IMR-90 (cell line): ENCODE measurements around the gene CAPS. TPM values are rescaled to one million over a fixed set of nuclear protein-coding genes. Genes with fewer than 3 reads are reported as not detected.

ENCODE experiments used
- ATAC-seq: fragments of 200-7000 bp; cut with Tn5 transposase; 2 replicates; pipeline ENCODE4 v1.9.1; 2020; ENCODE audit warnings: low read depth, mild to moderate bottlenecking, moderate library complexity
- BruUV-seq: library from RNA; stranded (reverse); fragments of 400-500 nt; replicated peaks from 2 replicates; lab custom pipeline; 2021; lab: Mats Ljungman, UMichigan
- CTCF ChIA-PET: fragments of 300-600 bp; formaldehyde crosslinking; extraction: SDS; loops from one replicate; lab custom pipeline; 2021; ENCODE audit warnings: antibody characterized with exemption; lab: Yijun Ruan, JAX
- POLR2A ChIA-PET: fragments of 300-600 bp; sonication (Branson Sonifier 250); formaldehyde crosslinking; loops from one replicate; lab custom pipeline; 2022; ENCODE audit warnings: antibody characterized with exemption; ENCODE audit not compliant: unreplicated experiment; lab: Charles Lee
- DNase-seq: peaks from one replicate; pipeline ENCODE4 v3.0.0; 2013
- H2AFZ ChIP-seq: replicated peaks from 2 replicates; pipeline ENCODE3; 2013; ENCODE audit warnings: low read length, mild to moderate bottlenecking; ENCODE audit not compliant: poor library complexity
- H2AK5ac ChIP-seq: 2 replicates; pipeline ENCODE4 v1.6.1; 2013; ENCODE audit warnings: low read depth, low read length, inconsistent platforms
- H2AK9ac ChIP-seq: replicated peaks from 2 replicates; pipeline ENCODE3; 2013; ENCODE audit warnings: mild to moderate bottlenecking, low read depth, low read length, moderate library complexity; ENCODE audit not compliant: poor library complexity
- H2BK120ac ChIP-seq: 2 replicates; pipeline ENCODE4 v1.6.1; 2013; ENCODE audit warnings: low read depth, low read length, inconsistent platforms
- H2BK15ac ChIP-seq: 3 replicates; pipeline ENCODE4 v1.6.1; 2013; ENCODE audit warnings: low read depth, low read length, inconsistent platforms
- H2BK20ac ChIP-seq: 2 replicates; pipeline ENCODE4 v1.6.1; 2013; ENCODE audit warnings: low read depth, mild to moderate bottlenecking, inconsistent platforms, low read length, moderate library complexity
- H2BK5ac ChIP-seq: 2 replicates; pipeline ENCODE4 v1.6.1; 2013; ENCODE audit warnings: mild to moderate bottlenecking, low read depth, low read length, inconsistent platforms; ENCODE audit not compliant: poor library complexity, severe bottlenecking
- H3K14ac ChIP-seq: replicated peaks from 2 replicates; pipeline ENCODE4 v1.6.1; 2013; ENCODE audit warnings: low read depth, low read length, inconsistent platforms
- H3K18ac ChIP-seq: 2 replicates; pipeline ENCODE4 v1.6.1; 2013; ENCODE audit warnings: low read depth, low read length, control low read depth
- H3K23ac ChIP-seq: 2 replicates; pipeline ENCODE4 v1.6.1; 2013; ENCODE audit warnings: low read depth, low read length, inconsistent platforms
- H3K27ac ChIP-seq: 2 replicates; pipeline ENCODE4 v1.5.1; 2013; ENCODE audit warnings: mild to moderate bottlenecking, control low read depth, low read length; ENCODE audit not compliant: insufficient read depth
- H3K27me3 ChIP-seq: 2 replicates; pipeline ENCODE4 v1.6.1; 2013; ENCODE audit warnings: low read length; ENCODE audit not compliant: control insufficient read depth, insufficient read depth
- H3K36me3 ChIP-seq: 2 replicates; pipeline ENCODE4 v1.6.1; 2013; ENCODE audit warnings: low read length, mixed read lengths; ENCODE audit not compliant: control insufficient read depth, insufficient read depth
- H3K4ac ChIP-seq: 2 replicates; pipeline ENCODE4 v1.6.1; 2013; ENCODE audit warnings: low read depth, low read length, inconsistent platforms
- H3K4me1 ChIP-seq: 2 replicates; pipeline ENCODE4 v1.6.1; 2013; ENCODE audit warnings: low read length, mixed read lengths; ENCODE audit not compliant: control insufficient read depth, insufficient read depth
- H3K4me2 ChIP-seq: 2 replicates; pipeline ENCODE4 v1.6.1; 2013; ENCODE audit warnings: low read depth, mild to moderate bottlenecking, control low read depth, low read length, moderate library complexity
- H3K4me3 ChIP-seq: 2 replicates; pipeline ENCODE4 v1.5.1; 2013; ENCODE audit warnings: low read depth, mild to moderate bottlenecking, control low read depth, low read length, moderate library complexity; ENCODE audit not compliant: insufficient read depth
- H3K56ac ChIP-seq: 2 replicates; pipeline ENCODE4 v1.6.1; 2013; ENCODE audit warnings: low read length, inconsistent platforms; ENCODE audit not compliant: insufficient read depth; ENCODE audit errors: extremely low read depth
- H3K79me1 ChIP-seq, 2 experiments: 2 replicates each; pipeline ENCODE4 v1.6.1; 2013; ENCODE audit warnings: low read length in 2 of 2, inconsistent platforms in 1 of 2, low read depth in 1 of 2
- H3K9ac ChIP-seq: 2 replicates; pipeline ENCODE4 v1.6.1; 2013; ENCODE audit warnings: low read depth, low read length, control low read depth
- H3K9me1 ChIP-seq: 2 replicates; pipeline ENCODE4 v1.6.1; 2013; ENCODE audit warnings: low read length, inconsistent platforms; ENCODE audit not compliant: insufficient read depth
- H3K9me3 ChIP-seq: 2 replicates; pipeline ENCODE4 v1.6.1; 2013; ENCODE audit warnings: low read length; ENCODE audit not compliant: control insufficient read depth, insufficient read depth
- H4K20me1 ChIP-seq: 2 replicates; pipeline ENCODE4 v1.6.1; 2013; ENCODE audit warnings: low read length, inconsistent platforms; ENCODE audit not compliant: insufficient read depth
- H4K5ac ChIP-seq: 2 replicates; pipeline ENCODE4 v1.6.1; 2013; ENCODE audit warnings: mild to moderate bottlenecking, low read depth, low read length, control low read depth
- H4K8ac ChIP-seq, 2 experiments: 2 replicates each; pipeline ENCODE4 v1.6.1; 2013; ENCODE audit warnings: low read depth in 2 of 2, low read length in 2 of 2, control low read depth in 1 of 2, inconsistent platforms in 1 of 2
- H4K91ac ChIP-seq: 2 replicates; pipeline ENCODE4 v1.6.1; 2013; ENCODE audit warnings: low read depth, low read length, inconsistent platforms; ENCODE audit not compliant: insufficient read depth
- BHLHE40 ChIP-seq: fragments of 150-350 bp; IDR thresholded peaks from 2 replicates; pipeline ENCODE4 v1.6.1; 2016; ENCODE audit warnings: mild to moderate bottlenecking, low read depth, low read length
- CHD1 ChIP-seq: IDR thresholded peaks from 2 replicates; pipeline ENCODE4 v1.6.1; 2012; ENCODE audit warnings: low read depth, low read length, improper control_type of control experiment
- CTCF ChIP-seq: conservative IDR thresholded peaks from 2 replicates; pipeline ENCODE4 v1.5.1; 2012; ENCODE audit warnings: mild to moderate bottlenecking, low read depth, low read length, improper control_type of control experiment
- FOS ChIP-seq: fragments of 150-350 bp; IDR thresholded peaks from 2 replicates; pipeline ENCODE4 v1.6.1; 2016; ENCODE audit warnings: low read depth, low read length
- MAFK ChIP-seq: IDR thresholded peaks from 2 replicates; pipeline ENCODE4 v1.6.1; 2012; ENCODE audit warnings: low read depth, low read length, improper control_type of control experiment
- MAZ ChIP-seq: IDR thresholded peaks from 2 replicates; pipeline ENCODE4 v1.6.1; 2012; ENCODE audit warnings: low read depth, mild to moderate bottlenecking, low read length, improper control_type of control experiment, moderate library complexity, borderline replicate concordance
- RFX5 ChIP-seq: IDR thresholded peaks from 2 replicates; pipeline ENCODE4 v1.8.0; 2012; ENCODE audit warnings: low read depth, mild to moderate bottlenecking, low read length, moderate library complexity
- USF2 ChIP-seq: fragments of 150-350 bp; IDR thresholded peaks from 2 replicates; pipeline ENCODE4 v1.6.1; 2017; ENCODE audit warnings: mild to moderate bottlenecking, antibody characterized with exemption, low read length, low read depth
- WGBS, 2 experiments: methylation state at CpG; one replicate each; pipeline versions ENCODE4 v1.1.5 to v1.1.7; 2013; ENCODE audit warnings: missing lambda C conversion rate in 2 of 2; ENCODE audit not compliant: insufficient read length in 1 of 2; ENCODE audit errors: extremely low coverage in 2 of 2; 5-methylcytosine and 5-hydroxymethylcytosine counted together
- dilution Hi-C: fragments of 300-500 bp; cut with HindIII; formaldehyde crosslinking; loops from one replicate; pipeline ENCODE4 v1.14.3; 2018; ENCODE audit warnings: low sequenced_read_pairs; ENCODE audit not compliant: unreplicated experiment
- in situ Hi-C: fragments of 300-500 bp; cut with MboI; formaldehyde crosslinking; loops from 3 replicates; pipeline ENCODE4 v1.14.3; 2019; ENCODE audit warnings: low sequenced_read_pairs, inconsistent platforms, mixed read lengths
- intact Hi-C: fragments of 100-400 bp; cut with micrococcal nuclease; formaldehyde crosslinking; loops from 2 replicates; pipeline ENCODE4 v1.10.0; 2022
- polyA plus RNA-seq, 3 experiments: library from polyadenylated mRNA; depleted of rRNA; stranded (reverse); fragments of >200 nt; gene quantifications; 2 replicates each; pipeline ENCODE4 v1.2.3, GENCODE V29; 2012; ENCODE audit warnings: low replicate concordance in 1 of 3
- total RNA-seq: library from RNA; depleted of rRNA; stranded (reverse); fragments of >200 nt; gene quantifications from 2 replicates; pipeline ENCODE4 v1.2.3, GENCODE V29; 2012

Gene CAPS
- total and polyA plus RNA-seq, 2 of the 4 experiments (the other 2 are of a cell fraction): 0.54 to 4.9 TPM

GRCh38 chr19:5929179-5929578 is 15.1 kb downstream of the CAPS start:
- in situ Hi-C loops (no loop called here), dilution Hi-C loops (no loop called here), intact Hi-C loops (no loop called here)
- no peak overlapping the region for H3K56ac ChIP-seq
- H3K4me3 ChIP-seq: no peak overlapping the region
- 0 out of 2 replicates have a peak, but pooled peaks cover 8% of the 10 kb centered on the region for H4K20me1 ChIP-seq
- TF ChIP-seq CTCF (no peak), MAFK (no peak), USF2 (no peak), MAZ (no peak), CHD1 (no peak), FOS (no peak), RFX5 (no peak), BHLHE40 (no peak)
- CTCF ChIA-PET: no interaction called here
- no CpG with 5 or more reads among the region's 13 CpGs for WGBS, 2 experiments
- H3K4ac ChIP-seq: no peak overlapping the region
- H3K14ac ChIP-seq: no peak overlapping the region
- H2BK15ac ChIP-seq: no peak overlapping the region
- ATAC-seq (no peak), DNase-seq (no peak)
- peaks cover 15% of the 10 kb centered on the region; the same call in 1 of the 2 replicates for H3K4me1 ChIP-seq
- no peak overlapping the region for H3K4me2 ChIP-seq
- H3K36me3 ChIP-seq: peaks cover 79% of the 10 kb centered on the region
- no peak overlapping the region for H2AK9ac ChIP-seq
- no peaks in the 10 kb centered on the region for H3K9me3 ChIP-seq
- no TSS peak for BruUV-seq
- H3K9me1 ChIP-seq: peaks cover 11% of the 10 kb centered on the region
- H3K23ac ChIP-seq: no peak overlapping the region
- no peak overlapping the region for H3K9ac ChIP-seq
- no peak overlapping the region for H4K8ac ChIP-seq
- no peak overlapping the region for H2BK5ac ChIP-seq
- H2BK120ac ChIP-seq: no peak overlapping the region
- POLR2A ChIA-PET: no interaction called here
- no peak overlapping the region for H2BK20ac ChIP-seq
- no peak overlapping the region for H3K27ac ChIP-seq
- peaks cover 12 to 52% of the 10 kb centered on the region in 2 experiments; a peak in 3 of 4 replicates for H3K79me1 ChIP-seq
- H4K91ac ChIP-seq: no peak overlapping the region
- H3K18ac ChIP-seq: no peak overlapping the region
- no peak overlapping the region for H4K5ac ChIP-seq
- H3K27me3 ChIP-seq: no peaks in the 10 kb centered on the region
- no peak overlapping the region for H2AK5ac ChIP-seq
- no peak overlapping the region for H2AFZ ChIP-seq
